Stomach (tissue), 4 donors: ENCODE results near the gene PRDX2.

Experiments
- EP300 ChIP-seq: sonication (generic); formaldehyde crosslinking; IDR thresholded peaks from one replicate; pipeline ENCODE4 v1.6.1; 2017; ENCODE audit warnings: antibody characterized with exemption
- POLR2A ChIP-seq, 4 donors: fragments of 450-650 bp; IDR thresholded peaks; one replicate each; pipeline ENCODE4 v1.6.1; 2016; ENCODE audit warnings: antibody characterized with exemption in 4 of 4, control low read depth in 2 of 4, mild to moderate bottlenecking in 1 of 4, moderate library complexity in 1 of 4
- TF ChIP-seq, protein P1 (sequence below), 7 experiments: fragments of 450-650 bp in 4 of 7; fragments of 200-600 bp in 3 of 7; sonication (generic) in 3 of 7; IDR thresholded peaks; one replicate each; pipeline ENCODE4 v1.5.1; 2016 to 2019; ENCODE audit warnings: antibody characterized with exemption in 7 of 7, control low read depth in 2 of 7, mild to moderate bottlenecking in 1 of 7

DNA sequence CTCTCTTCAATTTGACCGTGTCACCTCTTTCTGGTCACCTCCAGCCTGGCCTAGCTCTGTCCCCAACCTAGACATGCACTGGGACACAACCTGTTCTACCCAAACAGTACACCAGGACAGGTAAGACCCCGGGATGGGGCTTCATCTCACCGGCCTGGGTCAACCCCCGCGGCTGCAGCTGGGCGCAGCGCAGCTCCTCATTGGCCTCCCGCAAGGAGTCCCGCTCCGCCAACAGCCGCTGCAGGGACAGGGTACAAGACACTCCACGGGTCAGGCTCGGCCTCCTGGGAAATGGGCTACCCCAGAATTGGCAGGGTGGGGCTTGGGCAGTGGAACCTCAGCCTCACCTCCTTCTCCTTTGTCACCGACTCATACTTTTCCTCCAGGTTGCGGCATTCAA, 33.9 kb downstream of the PRDX2 start:
- TF ChIP-seq POLR2A (IDR thresholded peaks at IDR 0.05) = no peak
- TF ChIP-seq, protein P1, sequence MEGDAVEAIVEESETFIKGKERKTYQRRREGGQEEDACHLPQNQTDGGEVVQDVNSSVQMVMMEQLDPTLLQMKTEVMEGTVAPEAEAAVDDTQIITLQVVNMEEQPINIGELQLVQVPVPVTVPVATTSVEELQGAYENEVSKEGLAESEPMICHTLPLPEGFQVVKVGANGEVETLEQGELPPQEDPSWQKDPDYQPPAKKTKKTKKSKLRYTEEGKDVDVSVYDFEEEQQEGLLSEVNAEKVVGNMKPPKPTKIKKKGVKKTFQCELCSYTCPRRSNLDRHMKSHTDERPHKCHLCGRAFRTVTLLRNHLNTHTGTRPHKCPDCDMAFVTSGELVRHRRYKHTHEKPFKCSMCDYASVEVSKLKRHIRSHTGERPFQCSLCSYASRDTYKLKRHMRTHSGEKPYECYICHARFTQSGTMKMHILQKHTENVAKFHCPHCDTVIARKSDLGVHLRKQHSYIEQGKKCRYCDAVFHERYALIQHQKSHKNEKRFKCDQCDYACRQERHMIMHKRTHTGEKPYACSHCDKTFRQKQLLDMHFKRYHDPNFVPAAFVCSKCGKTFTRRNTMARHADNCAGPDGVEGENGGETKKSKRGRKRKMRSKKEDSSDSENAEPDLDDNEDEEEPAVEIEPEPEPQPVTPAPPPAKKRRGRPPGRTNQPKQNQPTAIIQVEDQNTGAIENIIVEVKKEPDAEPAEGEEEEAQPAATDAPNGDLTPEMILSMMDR (IDR thresholded peaks at IDR 0.05) = no peak
- TF ChIP-seq EP300 = no peak
